Choroid plexus epithelial cell (primary cell): ENCODE data around the gene NAT8L.

ENCODE experiments used
- DNase-seq: peaks from one replicate; pipeline ENCODE4 v3.0.0-alpha.2; 2010; ENCODE audit warnings: low read depth
- H3K4me3 ChIP-seq: 2 replicates; pipeline ENCODE4 v1.5.1; 2011; ENCODE audit warnings: low read depth, mild to moderate bottlenecking, control low read depth, low read length, moderate library complexity
- TF ChIP-seq, protein P1 (sequence below): conservative IDR thresholded peaks from 2 replicates; pipeline ENCODE4 v1.5.1; 2011; ENCODE audit warnings: low read depth, mild to moderate bottlenecking, control low read depth, inconsistent platforms, low read length, moderate library complexity

The NAT8L gene

DNA sequence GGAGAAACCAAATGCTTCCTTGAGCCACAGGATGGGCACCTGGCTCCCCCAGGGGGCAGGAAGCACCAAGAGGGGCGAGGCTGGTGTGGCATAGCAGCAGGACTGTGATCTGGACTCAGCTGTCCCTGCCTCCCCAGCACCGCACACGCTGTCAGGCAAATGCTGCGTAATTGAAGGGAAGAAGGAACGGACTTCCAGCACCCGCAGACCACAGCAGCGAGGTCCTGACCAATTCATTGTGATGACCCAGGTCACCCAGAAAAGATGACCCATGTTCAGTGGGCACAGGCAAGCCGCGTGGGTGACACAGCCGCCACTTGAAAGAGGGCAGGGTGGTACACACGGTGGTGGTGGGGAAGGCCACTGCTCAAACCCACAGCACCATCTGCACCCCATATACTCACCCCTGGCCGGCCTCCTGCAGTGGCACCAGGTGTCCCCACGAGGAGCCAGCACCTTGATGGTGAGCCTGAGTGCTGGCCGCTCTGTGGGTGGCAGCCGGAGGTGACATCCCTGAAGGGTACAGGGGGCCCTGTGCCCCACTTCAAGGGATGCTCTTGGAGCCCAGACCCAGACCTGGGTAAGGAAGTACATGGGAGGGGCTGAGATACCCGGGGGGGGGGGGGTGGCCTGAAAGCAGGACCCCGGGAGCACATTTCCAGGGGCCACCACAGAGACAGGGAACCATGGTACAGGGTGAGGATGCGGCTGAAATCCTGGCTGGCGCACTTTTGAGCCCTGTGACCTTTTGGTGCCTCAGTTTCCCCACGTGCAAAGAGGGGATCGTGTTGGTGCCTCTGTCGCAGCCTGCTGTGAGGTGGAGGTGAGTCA is 11.5 kb downstream of the NAT8L start:
- H3K4me3 ChIP-seq, result no peak overlapping the region
- no peak for DNase-seq
- TF ChIP-seq, protein P1, sequence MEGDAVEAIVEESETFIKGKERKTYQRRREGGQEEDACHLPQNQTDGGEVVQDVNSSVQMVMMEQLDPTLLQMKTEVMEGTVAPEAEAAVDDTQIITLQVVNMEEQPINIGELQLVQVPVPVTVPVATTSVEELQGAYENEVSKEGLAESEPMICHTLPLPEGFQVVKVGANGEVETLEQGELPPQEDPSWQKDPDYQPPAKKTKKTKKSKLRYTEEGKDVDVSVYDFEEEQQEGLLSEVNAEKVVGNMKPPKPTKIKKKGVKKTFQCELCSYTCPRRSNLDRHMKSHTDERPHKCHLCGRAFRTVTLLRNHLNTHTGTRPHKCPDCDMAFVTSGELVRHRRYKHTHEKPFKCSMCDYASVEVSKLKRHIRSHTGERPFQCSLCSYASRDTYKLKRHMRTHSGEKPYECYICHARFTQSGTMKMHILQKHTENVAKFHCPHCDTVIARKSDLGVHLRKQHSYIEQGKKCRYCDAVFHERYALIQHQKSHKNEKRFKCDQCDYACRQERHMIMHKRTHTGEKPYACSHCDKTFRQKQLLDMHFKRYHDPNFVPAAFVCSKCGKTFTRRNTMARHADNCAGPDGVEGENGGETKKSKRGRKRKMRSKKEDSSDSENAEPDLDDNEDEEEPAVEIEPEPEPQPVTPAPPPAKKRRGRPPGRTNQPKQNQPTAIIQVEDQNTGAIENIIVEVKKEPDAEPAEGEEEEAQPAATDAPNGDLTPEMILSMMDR, result no peak

DNA sequence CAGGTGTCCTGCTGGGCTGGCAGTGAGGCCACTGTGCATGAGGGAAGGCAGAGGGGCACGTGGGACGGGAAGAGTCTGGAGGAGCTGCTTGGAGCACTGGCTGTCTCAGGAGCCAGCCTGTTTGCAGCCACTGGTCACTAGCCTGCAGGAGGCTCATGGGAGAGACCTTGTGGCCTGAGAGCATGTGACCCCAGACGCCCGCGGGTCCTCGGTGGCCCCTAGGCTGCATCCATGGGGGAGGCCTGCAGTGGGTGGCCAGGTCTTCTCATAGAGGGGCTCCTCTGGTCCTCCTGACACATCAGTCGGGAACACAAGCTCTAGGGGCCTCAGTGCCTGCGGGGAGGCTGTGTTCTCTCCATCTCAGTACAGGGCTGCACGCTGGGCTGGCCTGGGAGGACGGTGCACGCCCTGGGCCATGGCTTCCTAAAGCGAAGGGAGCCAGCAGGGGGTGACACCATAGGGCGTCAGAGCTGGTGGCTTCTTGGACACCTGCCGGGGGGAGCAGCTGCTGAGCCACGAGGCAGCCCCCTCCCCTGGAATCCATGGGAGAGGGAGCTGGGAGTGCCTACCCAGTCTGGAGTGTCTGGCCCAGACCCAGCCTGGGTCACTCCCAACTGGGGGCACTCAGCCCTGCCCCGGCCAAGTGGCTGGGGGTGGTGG is 12.3 kb downstream of the NAT8L start:
- DNase-seq, result no peak
- TF ChIP-seq, protein P1, result no peak
- no peak overlapping the region for H3K4me3 ChIP-seq

DNA sequence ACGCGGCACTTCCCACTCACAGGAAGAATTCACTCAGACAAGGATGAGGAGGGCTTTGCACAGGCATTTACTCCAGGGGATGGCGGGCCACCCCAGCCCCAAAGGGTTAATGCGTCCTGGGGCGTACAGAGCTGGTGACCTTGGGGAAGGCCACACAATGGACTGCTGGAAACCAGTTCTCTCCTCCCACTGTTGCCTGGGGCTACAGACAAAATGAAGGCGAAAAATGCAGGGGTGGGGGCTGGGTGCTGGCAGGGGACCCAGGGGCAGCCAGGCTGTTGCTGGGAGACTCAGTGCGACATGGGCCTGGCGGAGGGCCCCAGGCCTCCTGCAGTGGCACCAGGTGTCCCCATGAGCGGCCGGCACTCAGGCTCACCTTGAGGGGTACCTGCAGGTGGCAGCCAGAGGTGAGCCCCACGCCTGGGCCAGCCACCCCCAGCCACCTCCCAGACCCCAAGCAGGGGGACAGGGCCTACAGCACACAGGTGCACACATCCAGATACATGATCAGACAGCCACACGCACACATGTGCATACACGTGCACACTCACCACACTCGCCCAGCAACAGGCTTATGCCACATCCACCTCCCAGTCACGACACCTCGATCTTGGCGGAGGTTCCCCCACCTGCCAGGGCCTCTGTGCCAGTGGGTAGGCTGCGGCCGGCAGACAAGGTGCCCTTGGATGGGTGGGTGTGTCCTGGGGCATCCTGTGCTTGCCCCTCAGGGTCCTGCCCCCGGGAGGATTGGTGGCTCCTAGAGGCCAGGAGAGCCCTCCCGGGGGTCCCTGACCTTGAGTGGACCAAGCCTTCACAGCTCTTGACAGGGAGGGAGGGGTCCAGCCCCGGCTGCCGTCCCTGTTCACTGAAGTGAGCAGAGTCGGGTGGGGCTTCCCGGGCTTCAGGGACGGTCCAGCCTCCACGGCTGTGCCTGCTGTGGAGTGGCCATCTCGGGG is 13.1 kb downstream of the NAT8L start:
- TF ChIP-seq, protein P1, result no peak
- no peak overlapping the region for H3K4me3 ChIP-seq
- no peak for DNase-seq

DNA sequence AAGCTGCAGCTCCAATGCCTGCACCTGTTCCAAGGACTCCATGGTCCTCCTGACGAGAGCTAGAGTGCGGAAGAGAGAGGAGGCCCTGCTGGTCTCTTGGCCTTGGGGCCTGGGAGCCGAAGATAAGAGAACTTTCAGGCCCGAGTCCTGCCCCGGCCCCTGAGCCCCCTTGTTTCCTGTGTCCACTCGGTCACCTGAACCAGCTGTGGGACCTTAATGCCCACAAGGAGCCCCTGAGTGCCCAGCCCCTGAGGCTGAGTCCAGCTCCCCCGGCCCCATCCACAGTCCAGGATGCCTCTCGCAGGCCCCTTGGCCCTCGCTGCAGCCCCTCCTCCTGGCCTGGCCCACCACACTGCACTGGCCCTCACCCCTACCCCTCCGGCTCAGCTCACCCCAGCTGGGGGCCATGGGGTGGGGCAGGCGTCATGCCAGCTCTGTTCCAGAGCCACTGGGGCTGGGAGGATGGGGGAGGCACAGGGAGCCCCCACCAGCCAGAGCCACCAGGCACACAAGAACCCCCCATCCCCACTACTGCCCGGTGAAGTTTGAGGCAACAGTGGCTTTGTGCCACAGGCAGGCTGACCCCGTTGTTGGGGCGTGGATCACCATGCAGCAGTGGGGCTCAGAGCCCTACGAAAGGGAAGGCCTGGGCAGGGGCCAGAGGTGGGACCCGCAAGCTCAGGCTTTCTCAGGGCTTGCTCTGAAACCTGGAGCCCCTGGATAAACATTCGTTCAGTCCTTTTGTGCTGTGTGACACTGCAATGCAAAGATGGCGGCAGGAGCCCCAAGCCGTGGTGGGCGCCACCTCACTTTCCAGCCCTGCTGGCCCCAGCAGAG is 14.1 kb downstream of the NAT8L start:
- H3K4me3 ChIP-seq, result no peak overlapping the region
- TF ChIP-seq, protein P1, result no peak
- DNase-seq, result no peak

DNA sequence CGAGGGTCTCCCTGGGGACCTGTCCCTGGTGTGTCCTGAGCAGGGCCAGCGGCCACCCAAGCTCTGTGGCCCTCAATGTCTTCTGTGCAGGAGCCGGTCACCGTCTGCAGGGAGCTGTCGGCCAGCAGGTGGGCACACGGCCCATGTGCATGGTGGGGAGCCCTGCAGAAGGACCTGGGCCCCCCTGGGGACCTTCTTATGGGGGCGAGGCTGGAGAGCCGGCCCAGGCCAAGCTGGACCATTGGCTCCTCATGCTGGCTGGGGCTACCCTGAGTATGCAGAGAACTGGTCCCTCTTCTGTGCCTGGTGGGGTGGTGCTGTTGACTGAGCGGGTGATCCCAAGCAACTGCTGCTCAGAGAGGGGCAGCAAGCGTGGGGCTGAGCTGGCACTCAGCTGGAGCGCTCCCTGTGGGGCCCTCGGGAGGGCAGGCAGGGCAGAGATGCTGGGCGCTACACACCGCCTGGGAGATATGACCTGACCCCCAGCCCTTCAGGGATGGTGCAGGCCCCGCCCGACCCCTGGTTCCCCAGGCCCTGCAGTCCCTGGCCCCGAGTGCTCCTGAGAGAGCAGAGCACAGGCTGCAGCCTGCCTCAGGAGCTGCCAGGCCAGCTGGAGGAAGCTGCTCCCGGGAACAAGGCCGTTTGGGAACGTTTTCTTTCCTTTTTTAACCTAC is 14.8 kb downstream of the NAT8L start:
- H3K4me3 ChIP-seq, result no peak overlapping the region
- DNase-seq, result no peak
- TF ChIP-seq, protein P1, result no peak

DNA sequence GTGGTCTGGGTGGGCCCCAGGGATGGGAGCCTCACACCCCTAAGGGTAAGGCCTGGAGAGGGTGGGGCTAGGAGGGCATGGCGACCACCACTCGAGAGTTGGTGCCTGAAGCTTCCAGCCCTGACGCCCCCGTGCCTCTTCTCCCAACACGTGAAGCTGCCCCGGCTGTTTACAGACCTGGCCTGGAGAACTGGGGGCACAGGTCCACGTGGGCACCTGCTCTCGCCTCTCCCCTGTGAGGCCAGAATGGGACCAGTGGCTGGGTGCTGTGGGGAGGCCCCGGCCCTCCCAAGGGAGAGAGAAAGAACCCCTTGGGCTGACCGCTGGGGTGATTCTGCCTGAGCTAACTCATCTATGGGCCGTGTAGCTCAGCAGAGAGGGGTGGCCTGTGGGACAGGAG is 15.5 kb downstream of the NAT8L start:
- no peak overlapping the region for H3K4me3 ChIP-seq
- DNase-seq, result no peak
- TF ChIP-seq, protein P1, result no peak
